Testis (tissue), 3 donors: ENCODE measurements around the gene FBH1. TPM values are rescaled to one million over a fixed set of nuclear protein-coding genes. Genes with fewer than 3 reads are reported as not detected.
"Not testable (repeated sequence)": the region's sequence is repeated elsewhere in the genome, so short reads cannot be mapped to it uniquely, and the experiment has no call there.

ENCODE experiments used
- DNase-seq: peaks from one replicate; pipeline ENCODE4 v3.0.0-alpha.2; 2019
- H3K27ac ChIP-seq, 2 donors: fragments of 200-600 bp; sonication (generic); one replicate each; pipeline ENCODE4 v1.5.1; 2019
- H3K27me3 ChIP-seq: fragments of 200-600 bp; sonication (generic); one replicate; pipeline ENCODE4 v1.5.1; 2019
- H3K36me3 ChIP-seq: fragments of 200-600 bp; sonication (generic); one replicate; pipeline ENCODE4 v1.5.1; 2017; ENCODE audit warnings: low read depth; ENCODE audit errors: missing control alignments
- H3K4me1 ChIP-seq: fragments of 200-600 bp; sonication (generic); one replicate; pipeline ENCODE4 v1.5.1; 2019
- H3K4me3 ChIP-seq, 2 donors: fragments of 200-600 bp; sonication (generic); one replicate each; pipeline ENCODE4 v1.5.1; 2017 to 2019
- H3K9me3 ChIP-seq: fragments of 200-600 bp; sonication (generic); one replicate; pipeline ENCODE4 v1.5.1; 2017
- POLR2A ChIP-seq: fragments of 450-650 bp; IDR thresholded peaks from one replicate; pipeline ENCODE4 v1.6.1; 2017; ENCODE audit warnings: antibody characterized with exemption, mild to moderate bottlenecking, moderate library complexity
- WGBS, 2 donors: methylation state at CpG; one replicate each; pipeline ENCODE4 v1.1.5; 2018; 5-methylcytosine and 5-hydroxymethylcytosine counted together
- intact Hi-C: fragments of 100-400 bp; cut with DNase I; formaldehyde crosslinking; loops from one replicate; pipeline ENCODE4 v1.15.1; 2023; ENCODE audit warnings: low total_unique reads
- polyA plus RNA-seq: library from polyadenylated mRNA; stranded (reverse); fragments of 350-450 nt; fragmentation: Illumina TruSeq; extraction: RNeasy Lipid Tissue Mini Kit (QIAGEN cat#74804); gene quantifications from one replicate; pipeline ENCODE4 v1.2.3, GENCODE V29; 2014; ENCODE audit warnings: low read depth, low replicate concordance; ENCODE audit not compliant: insufficient read depth
- total RNA-seq, 2 donors: library from RNA; depleted of rRNA; stranded (reverse); fragments of >200 nt; gene quantifications; one replicate each; pipeline ENCODE4 v1.2.3, GENCODE V29; 2016
- TF ChIP-seq, protein P1 (sequence below), 3 experiments: fragments of 450-650 bp in 2 of 3; fragments of 200-600 bp in 1 of 3; sonication (generic) in 1 of 3; IDR thresholded peaks; one replicate each; pipeline ENCODE4 v1.5.1; 2016 to 2019; ENCODE audit warnings: antibody characterized with exemption in 3 of 3, mild to moderate bottlenecking in 2 of 3, moderate library complexity in 1 of 3

FBH1 gene
- total and polyA plus RNA-seq, 3 donors from 2014 or later: 91.6 to 203 (median 174) TPM

DNA sequence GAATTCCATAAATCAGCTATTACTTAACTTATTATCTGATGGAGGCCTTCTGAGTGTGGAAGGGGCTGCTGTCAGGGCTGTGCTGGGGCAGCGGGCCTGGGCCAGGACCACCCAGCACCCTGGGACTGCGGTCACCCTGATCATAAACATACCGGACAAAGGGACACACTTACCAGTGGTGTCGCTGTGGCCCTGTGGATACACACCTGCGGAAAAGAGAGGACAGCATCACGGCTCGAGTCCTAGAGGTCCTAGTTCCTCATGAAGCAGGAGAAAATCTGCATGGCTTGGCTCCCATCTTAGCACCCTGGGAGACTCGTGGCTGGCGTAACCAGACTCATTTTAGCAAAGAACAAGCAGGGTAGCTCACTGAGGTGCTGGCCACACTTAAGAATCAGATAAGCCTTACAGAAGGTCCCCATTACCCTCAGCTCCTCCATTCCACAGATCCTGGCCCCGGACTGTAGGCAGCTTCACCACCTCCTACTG lies 69.6 kb downstream of the FBH1 start:
- H3K27ac ChIP-seq: peak overlapping the region; percentile 48 to 68
- H3K4me3 ChIP-seq: no peak overlapping the region
- TF ChIP-seq, protein P1, sequence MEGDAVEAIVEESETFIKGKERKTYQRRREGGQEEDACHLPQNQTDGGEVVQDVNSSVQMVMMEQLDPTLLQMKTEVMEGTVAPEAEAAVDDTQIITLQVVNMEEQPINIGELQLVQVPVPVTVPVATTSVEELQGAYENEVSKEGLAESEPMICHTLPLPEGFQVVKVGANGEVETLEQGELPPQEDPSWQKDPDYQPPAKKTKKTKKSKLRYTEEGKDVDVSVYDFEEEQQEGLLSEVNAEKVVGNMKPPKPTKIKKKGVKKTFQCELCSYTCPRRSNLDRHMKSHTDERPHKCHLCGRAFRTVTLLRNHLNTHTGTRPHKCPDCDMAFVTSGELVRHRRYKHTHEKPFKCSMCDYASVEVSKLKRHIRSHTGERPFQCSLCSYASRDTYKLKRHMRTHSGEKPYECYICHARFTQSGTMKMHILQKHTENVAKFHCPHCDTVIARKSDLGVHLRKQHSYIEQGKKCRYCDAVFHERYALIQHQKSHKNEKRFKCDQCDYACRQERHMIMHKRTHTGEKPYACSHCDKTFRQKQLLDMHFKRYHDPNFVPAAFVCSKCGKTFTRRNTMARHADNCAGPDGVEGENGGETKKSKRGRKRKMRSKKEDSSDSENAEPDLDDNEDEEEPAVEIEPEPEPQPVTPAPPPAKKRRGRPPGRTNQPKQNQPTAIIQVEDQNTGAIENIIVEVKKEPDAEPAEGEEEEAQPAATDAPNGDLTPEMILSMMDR (IDR thresholded peaks at IDR 0.05): no peak
- TF ChIP-seq POLR2A: no peak
- H3K27me3 ChIP-seq: no peaks in the 10 kb centered on the region
- no peaks in the 10 kb centered on the region for H3K36me3 ChIP-seq
- H3K9me3 ChIP-seq: no peaks in the 10 kb centered on the region
- DNase-seq: peak; percentile 36
- 54 to 70% methylated on average over 3 to 10 of the region's 10 CpGs for WGBS, 2 donors
- intact Hi-C loops: no loop called here
- peaks cover 8% of the 10 kb centered on the region for H3K4me1 ChIP-seq

DNA sequence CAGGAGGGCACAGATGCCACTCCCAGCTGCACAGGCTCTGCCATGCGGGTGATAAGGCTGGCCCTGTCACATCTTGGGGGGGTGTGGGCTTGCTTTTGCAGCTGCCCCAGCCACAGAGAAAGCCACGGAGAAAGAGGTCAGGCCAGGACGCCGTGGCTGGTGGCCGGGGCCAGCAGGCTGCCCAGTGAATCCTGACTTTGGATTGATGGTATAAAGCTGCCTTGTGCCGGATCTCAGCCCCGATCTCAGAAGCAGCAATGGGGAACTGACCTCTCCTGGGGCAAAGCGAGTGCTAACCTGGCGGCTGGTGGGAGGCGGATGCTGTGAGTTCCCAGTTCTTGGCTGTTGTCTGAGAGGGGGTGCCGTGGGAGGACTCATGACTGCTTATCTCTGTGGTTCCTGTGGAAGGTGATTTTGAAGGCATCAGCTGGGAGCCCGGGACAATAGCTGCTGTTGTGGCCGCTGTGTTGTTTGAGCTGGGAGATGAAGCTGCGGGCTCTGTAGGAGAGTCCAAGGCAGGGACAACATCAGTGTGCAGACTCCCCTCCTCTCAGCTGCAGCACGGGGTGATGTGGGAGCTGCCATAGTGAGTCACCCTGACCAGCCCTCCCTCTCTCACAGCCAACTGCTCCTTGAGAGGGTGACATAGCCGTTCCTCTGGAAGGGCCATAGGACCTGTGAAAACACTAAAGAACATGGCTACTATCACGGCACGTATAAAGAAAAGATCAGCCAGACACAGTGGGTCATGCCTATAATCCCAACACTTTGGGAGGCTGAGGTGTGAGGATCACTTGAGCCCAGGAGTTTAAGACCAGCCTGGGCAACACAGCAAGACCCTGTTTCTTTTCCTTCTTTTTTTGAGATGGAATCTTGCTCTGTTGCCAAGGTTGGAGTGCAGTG lies 70.3 kb downstream of the FBH1 start:
- intact Hi-C loops: no loop called here
- Histone ChIP-seq H3K4me3 (no peak overlapping the region), H3K27me3 (no peaks in the 10 kb centered on the region), H3K27ac (peak overlapping the region; percentile 68 to 75), H3K4me1 (peaks cover 8% of the 10 kb centered on the region), H3K9me3 (no peaks in the 10 kb centered on the region), H3K36me3 (no peaks in the 10 kb centered on the region)
- WGBS, 2 donors: 65 to 92% methylated on average over 9 to 18 of the region's 18 CpGs
- no peak for TF ChIP-seq POLR2A
- TF ChIP-seq, protein P1 (IDR thresholded peaks at IDR 0.05): no peak
- DNase-seq: peak; percentile 85

DNA sequence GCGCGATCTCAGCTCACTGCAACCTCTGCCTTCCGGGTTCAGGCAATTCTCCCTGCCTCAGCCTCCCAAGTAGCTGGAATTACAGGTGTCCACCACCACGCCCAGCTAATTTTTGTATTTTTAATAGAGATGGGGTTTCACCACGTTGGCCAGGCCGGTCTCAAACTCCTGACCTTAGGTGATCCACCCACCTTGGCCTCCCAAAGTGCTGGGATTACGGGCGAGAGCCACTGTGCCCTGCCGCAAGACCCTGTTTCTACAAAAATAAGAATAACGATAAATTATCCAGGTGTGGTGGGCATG lies 70.9 kb downstream of the FBH1 start:
- H3K4me1 ChIP-seq, DNase-seq, H3K9me3 ChIP-seq, H3K36me3 ChIP-seq, H3K4me3 ChIP-seq, intact Hi-C loops, H3K27me3 ChIP-seq: not testable (repeated sequence)
- H3K27ac ChIP-seq: peak overlapping the region; percentile 68 to 75
- 85 to 87% methylated on average over 10 of the region's 10 CpGs for WGBS, 2 donors

DNA sequence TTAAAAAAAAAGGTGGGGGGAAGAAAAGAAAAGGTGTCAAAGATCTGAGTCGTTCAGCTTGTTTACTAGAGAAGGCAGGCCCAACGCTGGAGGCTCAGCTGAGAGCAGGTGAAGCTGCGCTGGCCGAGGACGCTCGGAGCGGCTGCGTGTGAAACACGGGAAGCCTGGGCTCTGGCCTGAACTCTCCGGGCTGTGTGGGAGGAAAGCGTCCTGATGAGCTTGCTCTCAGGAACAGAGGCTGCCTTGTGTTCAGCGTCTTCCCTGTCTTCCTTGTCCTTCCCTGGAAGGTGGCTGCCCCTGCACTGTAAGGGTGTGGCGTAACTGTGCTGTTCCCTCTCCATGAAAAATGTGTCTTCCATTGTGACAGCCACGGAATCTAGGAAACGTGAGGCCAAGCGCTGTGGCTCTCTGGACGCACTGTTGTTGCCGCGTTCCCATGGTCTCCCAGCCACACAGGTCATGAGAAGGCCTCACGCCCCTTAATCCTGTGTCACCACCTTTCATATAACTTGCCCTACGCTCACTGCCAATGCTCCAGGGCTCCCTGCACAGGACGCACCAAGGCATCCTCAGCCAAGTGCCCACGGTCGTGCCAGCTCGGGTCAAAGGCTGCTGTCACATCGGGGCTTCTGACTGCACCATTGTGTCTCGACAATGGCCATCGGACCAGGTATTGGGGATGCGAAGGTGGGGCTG lies 71.5 kb downstream of the FBH1 start:
- intact Hi-C loops: no loop called here
- Histone ChIP-seq H3K4me3 (no peak overlapping the region), H3K27ac (peak overlapping the region; percentile 68 to 75), H3K9me3 (no peaks in the 10 kb centered on the region), H3K27me3 (no peaks in the 10 kb centered on the region), H3K4me1 (peaks cover 8% of the 10 kb centered on the region), H3K36me3 (no peaks in the 10 kb centered on the region)
- DNase-seq: peak; percentile 83
- no peak for TF ChIP-seq POLR2A
- TF ChIP-seq, protein P1 (IDR thresholded peaks at IDR 0.05): no peak
- 68 to 81% methylated on average over 29 of the region's 29 CpGs for whole genome bisulfite sequencing, 2 donors

DNA sequence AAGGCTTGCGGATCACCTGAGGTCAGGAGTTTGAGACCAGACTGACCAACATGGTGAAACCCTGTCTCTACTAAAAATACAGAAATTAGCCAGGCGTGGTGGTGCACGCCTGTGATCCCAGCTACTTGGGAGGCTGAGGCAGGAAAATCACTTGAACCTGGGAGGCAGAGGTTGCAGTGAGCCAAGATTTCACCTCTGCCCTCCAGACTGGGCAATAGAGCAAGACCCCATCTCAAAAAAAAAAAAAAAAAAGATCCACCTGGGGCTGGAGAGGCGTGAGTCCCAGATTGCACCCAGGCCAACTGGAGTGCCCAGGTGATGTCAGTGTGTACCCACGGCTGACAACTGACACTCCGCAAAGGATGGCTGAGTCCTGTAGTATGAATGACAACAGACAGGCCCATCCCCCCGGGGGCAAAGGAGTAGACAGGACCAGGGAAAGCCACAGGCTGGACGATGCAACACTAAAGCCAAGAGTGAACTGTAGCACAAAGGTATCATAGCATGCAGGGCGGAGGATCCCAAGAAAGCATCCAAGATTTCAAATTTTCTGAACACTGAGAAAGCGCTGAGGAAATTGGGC lies 72.4 kb downstream of the FBH1 start:
- H3K27ac ChIP-seq: peak overlapping the region; percentile 68 to 75
- H3K4me3 ChIP-seq, H3K27me3 ChIP-seq, DNase-seq, H3K4me1 ChIP-seq, H3K36me3 ChIP-seq, intact Hi-C loops, H3K9me3 ChIP-seq: not testable (repeated sequence)
- WGBS, 2 donors: 95 to 96% methylated on average over 10 of the region's 10 CpGs
